ENCODE data around the gene SLC26A6.

SLC26A6 gene

GRCh38 chr3:48635222-48636021, at the start of gene SLC26A6:
Gene SLC26A6, minus strand, starts transcription at chr3:48635461. Its CDS starts 68 bp downstream, at chr3:48635393.
- H3K9me3 ChIP-seq (ENCODE audit: low read depth, low read length), result no peaks in the 10 kb centered on the region
- no peak for DNase-seq (ENCODE audit: low read depth, low spot score)
- no peaks in the 10 kb centered on the region for H3K36me3 ChIP-seq (ENCODE audit: insufficient read depth, low read length)
- H3K27ac ChIP-seq, result no peak within 1 kb of the TSS
- TF ChIP-seq POLR2AphosphoS5 (IDR thresholded peaks at IDR 0.05; ENCODE audit: borderline replicate concordance, low read depth, low read length) (peak; percentile 80), FOXP2 (optimal IDR thresholded peaks at IDR 0.05; ENCODE audit: control extremely low read depth, extremely low read length, insufficient read depth) (no peak), EZH2 (IDR thresholded peaks at IDR 0.05) (no peak)
- peak within 1 kb of the TSS; percentile 59 for H3K9ac ChIP-seq (ENCODE audit: insufficient read length)
- peak within 1 kb of the TSS; percentile 83 for H3K4me3 ChIP-seq

GRCh38 chr3:48684480-48685143, 49.4 kb upstream of the SLC26A6 start:
- Histone ChIP-seq H3K36me3 (ENCODE audit: insufficient read depth, low read length) (peaks cover 12% of the 10 kb centered on the region; the same call in 1 of the 2 replicates), H3K4me3 (peak overlapping the region; percentile 57), H3K27ac (no peak overlapping the region), H3K9ac (ENCODE audit: insufficient read length) (peak overlapping the region; percentile 20), H3K9me3 (ENCODE audit: low read depth, low read length) (no peaks in the 10 kb centered on the region)
- no peak for TF ChIP-seq POLR2AphosphoS5 (IDR thresholded peaks at IDR 0.05; ENCODE audit: borderline replicate concordance, low read depth, low read length)
- no peak for TF ChIP-seq FOXP2 (optimal IDR thresholded peaks at IDR 0.05; ENCODE audit: control extremely low read depth, extremely low read length, insufficient read depth)
- TF ChIP-seq EZH2 (IDR thresholded peaks at IDR 0.05), result no peak
- no peak for DNase-seq (ENCODE audit: low read depth, low spot score)

DNA sequence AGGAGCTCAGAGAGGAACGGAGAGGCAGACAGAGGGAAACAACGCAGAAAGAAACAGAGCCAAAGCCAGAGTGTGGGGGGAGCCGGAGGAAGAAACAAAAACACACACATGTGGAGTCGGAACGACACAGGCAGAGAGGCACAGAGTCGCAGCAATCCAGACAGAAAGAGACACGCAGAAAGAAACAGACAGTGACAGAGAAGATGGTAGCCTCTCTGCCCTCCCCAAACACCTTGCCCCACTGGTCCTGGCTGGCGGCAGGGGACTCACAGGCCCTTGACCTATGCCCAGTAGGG, 48.7 kb upstream of the SLC26A6 start:
- Histone ChIP-seq H3K9ac (ENCODE audit: insufficient read length) (peak overlapping the region; percentile 15), H3K27ac (no peak overlapping the region), H3K9me3 (ENCODE audit: low read depth, low read length) (no peaks in the 10 kb centered on the region), H3K4me3 (0 out of 2 replicates have a peak overlapping the region, but pooled peaks have one; percentile 57), H3K36me3 (ENCODE audit: insufficient read depth, low read length) (peaks cover 9% of the 10 kb centered on the region; the same call in 1 of the 2 replicates)
- DNase-seq (ENCODE audit: low read depth, low spot score), result no peak
- no peak for TF ChIP-seq POLR2AphosphoS5 (IDR thresholded peaks at IDR 0.05; ENCODE audit: borderline replicate concordance, low read depth, low read length)
- TF ChIP-seq FOXP2 (optimal IDR thresholded peaks at IDR 0.05; ENCODE audit: control extremely low read depth, extremely low read length, insufficient read depth), result no peak
- TF ChIP-seq EZH2 (IDR thresholded peaks at IDR 0.05), result no peak

- H3K36me3 ChIP-seq (ENCODE audit: insufficient read depth, low read length), result no peaks in the 10 kb centered on the region; the same call in 1 of the 2 replicates
- H3K27ac ChIP-seq, result no peak overlapping the region
Measured at GRCh38 chr3:48682786-48683185, 47.5 kb upstream of the SLC26A6 start.

GRCh38 chr3:48681974-48682610, 46.8 kb upstream of the SLC26A6 start:
- H3K4me3 ChIP-seq, result no peak overlapping the region
- TF ChIP-seq FOXP2 (optimal IDR thresholded peaks at IDR 0.05; ENCODE audit: control extremely low read depth, extremely low read length, insufficient read depth) (no peak), POLR2AphosphoS5 (IDR thresholded peaks at IDR 0.05; ENCODE audit: borderline replicate concordance, low read depth, low read length) (no peak), EZH2 (IDR thresholded peaks at IDR 0.05) (no peak)
- no peaks in the 10 kb centered on the region for H3K9me3 ChIP-seq (ENCODE audit: low read depth, low read length)
- H3K27ac ChIP-seq, result no peak overlapping the region
- no peaks in the 10 kb centered on the region; the same call in 1 of the 2 replicates for H3K36me3 ChIP-seq (ENCODE audit: insufficient read depth, low read length)
- no peak for DNase-seq (ENCODE audit: low read depth, low spot score)
- H3K9ac ChIP-seq (ENCODE audit: insufficient read length), result no peak overlapping the region

More at GRCh38 chr3:48682786-48683185, 47.5 kb upstream of the SLC26A6 start:
- peak overlapping the region; percentile 25; the same call in 1 of the 2 replicates for H3K4me3 ChIP-seq
- no peak for DNase-seq (ENCODE audit: low read depth, low spot score)
- TF ChIP-seq EZH2 (IDR thresholded peaks at IDR 0.05) (no peak), FOXP2 (optimal IDR thresholded peaks at IDR 0.05; ENCODE audit: control extremely low read depth, extremely low read length, insufficient read depth) (no peak), POLR2AphosphoS5 (IDR thresholded peaks at IDR 0.05; ENCODE audit: borderline replicate concordance, low read depth, low read length) (no peak)
- no peak overlapping the region for H3K9ac ChIP-seq (ENCODE audit: insufficient read length)
- no peaks in the 10 kb centered on the region for H3K9me3 ChIP-seq (ENCODE audit: low read depth, low read length)

DNA sequence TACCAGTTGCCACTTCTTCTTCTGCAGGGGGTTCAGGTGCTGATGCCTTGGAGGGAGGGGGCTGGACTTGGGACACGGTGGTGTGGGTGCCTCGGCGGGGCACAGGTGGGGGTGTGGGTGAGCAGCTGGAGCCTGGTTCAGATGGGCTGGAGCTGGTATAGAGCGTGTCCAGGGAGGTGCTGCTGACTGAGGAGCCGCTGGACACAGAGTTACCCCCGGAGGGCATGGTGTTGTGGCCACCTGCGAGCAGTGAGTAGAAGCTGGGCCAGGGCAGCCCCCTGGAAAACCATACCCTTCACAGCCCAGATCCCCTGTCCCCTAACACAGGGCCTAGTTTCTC, 46.2 kb upstream of the SLC26A6 start:
- Histone ChIP-seq H3K9ac (ENCODE audit: insufficient read length) (no peak overlapping the region), H3K9me3 (ENCODE audit: low read depth, low read length) (no peaks in the 10 kb centered on the region), H3K4me3 (no peak overlapping the region), H3K36me3 (ENCODE audit: insufficient read depth, low read length) (no peaks in the 10 kb centered on the region; the same call in 1 of the 2 replicates), H3K27ac (no peak overlapping the region)
- TF ChIP-seq POLR2AphosphoS5 (IDR thresholded peaks at IDR 0.05; ENCODE audit: borderline replicate concordance, low read depth, low read length) (no peak), FOXP2 (optimal IDR thresholded peaks at IDR 0.05; ENCODE audit: control extremely low read depth, extremely low read length, insufficient read depth) (no peak), EZH2 (IDR thresholded peaks at IDR 0.05) (no peak)
- no peak for DNase-seq (ENCODE audit: low read depth, low spot score)

DNA sequence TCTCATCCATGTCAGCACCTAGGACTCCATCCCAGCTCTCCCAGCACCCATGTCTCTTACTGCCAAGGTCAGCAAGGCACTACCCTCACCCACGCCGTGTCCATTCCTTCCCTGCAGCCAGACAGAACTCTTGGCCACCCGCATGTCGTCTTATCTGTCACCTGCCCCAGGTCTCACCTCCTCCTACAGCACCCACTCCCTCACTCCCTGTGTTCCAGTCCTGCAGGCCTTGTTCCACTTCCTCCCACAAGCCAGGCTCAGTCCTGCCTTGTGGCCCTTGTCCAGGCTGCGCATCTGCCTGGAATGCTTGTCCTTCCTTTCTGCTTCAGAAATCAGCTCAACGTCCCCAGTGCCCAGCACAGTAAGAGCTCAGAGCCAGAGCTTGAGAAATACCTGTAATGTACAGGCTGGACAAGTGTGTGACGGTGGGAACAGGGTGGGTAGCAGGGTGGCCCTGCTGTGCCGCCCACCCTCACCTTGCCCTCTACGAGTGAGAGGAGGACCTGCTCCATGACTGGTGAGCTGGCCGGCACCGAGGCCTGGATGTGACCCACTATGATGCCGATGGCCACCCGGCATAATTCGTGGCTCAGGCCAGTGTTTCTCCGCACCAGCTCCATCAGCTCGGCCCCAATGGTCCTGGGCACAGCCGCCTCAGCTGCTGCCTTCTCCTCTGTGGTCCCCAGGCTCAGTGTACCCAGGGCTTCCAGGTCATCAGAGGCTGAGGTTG, 45.7 kb upstream of the SLC26A6 start:
- TF ChIP-seq POLR2AphosphoS5 (IDR thresholded peaks at IDR 0.05; ENCODE audit: borderline replicate concordance, low read depth, low read length), result no peak
- TF ChIP-seq EZH2 (IDR thresholded peaks at IDR 0.05), result no peak
- no peak for TF ChIP-seq FOXP2 (optimal IDR thresholded peaks at IDR 0.05; ENCODE audit: control extremely low read depth, extremely low read length, insufficient read depth)
- Histone ChIP-seq H3K9ac (ENCODE audit: insufficient read length) (no peak overlapping the region), H3K36me3 (ENCODE audit: insufficient read depth, low read length) (no peaks in the 10 kb centered on the region; the same call in 1 of the 2 replicates), H3K4me3 (no peak overlapping the region), H3K9me3 (ENCODE audit: low read depth, low read length) (no peaks in the 10 kb centered on the region), H3K27ac (no peak overlapping the region)
- DNase-seq (ENCODE audit: low read depth, low spot score), result no peak
